H9 (cell line): Measurements from ENCODE around the gene CHST8. TPM values are rescaled to one million over a fixed set of nuclear protein-coding genes. Genes with fewer than 3 reads are reported as not detected.

ENCODE experiments used
- DNase-seq: peaks from one replicate; pipeline ENCODE4 v3.0.0-alpha.2; 2017
- H2AFZ ChIP-seq: one replicate; pipeline ENCODE4 v1.6.1; 2013; ENCODE audit warnings: mild to moderate bottlenecking, low read length, control low read depth, moderate library complexity
- H2AK5ac ChIP-seq: 2 replicates; pipeline ENCODE4 v1.6.1; 2013; ENCODE audit warnings: low read length, control low read depth, mixed read lengths; ENCODE audit not compliant: insufficient read length
- H2BK120ac ChIP-seq: one replicate; pipeline ENCODE4 v1.6.1; 2013; ENCODE audit warnings: low read depth, mild to moderate bottlenecking, low read length, control low read depth, inconsistent platforms; ENCODE audit not compliant: poor library complexity, severe bottlenecking
- H2BK12ac ChIP-seq: 2 replicates; pipeline ENCODE4 v1.6.1; 2013; ENCODE audit warnings: low read length, control low read depth, mixed read lengths, low read depth; ENCODE audit not compliant: insufficient read length
- H2BK15ac ChIP-seq: 2 replicates; pipeline ENCODE4 v1.6.1; 2013; ENCODE audit warnings: low read depth, low read length, control low read depth
- H2BK20ac ChIP-seq: one replicate; pipeline ENCODE4 v1.6.1; 2013; ENCODE audit warnings: low read depth, mild to moderate bottlenecking, low read length, control low read depth, inconsistent platforms; ENCODE audit not compliant: poor library complexity, severe bottlenecking
- H2BK5ac ChIP-seq: 2 replicates; pipeline ENCODE4 v1.6.1; 2013; ENCODE audit warnings: low read length, control low read depth, mixed read lengths; ENCODE audit not compliant: insufficient read length
- H3K14ac ChIP-seq: 2 replicates; pipeline ENCODE4 v1.6.1; 2013; ENCODE audit warnings: low read length, control low read depth; ENCODE audit not compliant: insufficient read depth
- H3K18ac ChIP-seq: 2 replicates; pipeline ENCODE4 v1.6.1; 2013; ENCODE audit warnings: low read depth, mild to moderate bottlenecking, mixed read lengths, low read length, control low read depth; ENCODE audit not compliant: insufficient read length
- H3K23ac ChIP-seq: 2 replicates; pipeline ENCODE4 v1.6.1; 2013; ENCODE audit warnings: low read length, control low read depth, mixed read lengths, low read depth; ENCODE audit not compliant: insufficient read length
- H3K23me2 ChIP-seq: 2 replicates; pipeline ENCODE4 v1.6.1; 2013; ENCODE audit warnings: low read depth, mild to moderate bottlenecking, mixed read lengths, low read length, control low read depth; ENCODE audit not compliant: insufficient read length, poor library complexity, severe bottlenecking
- H3K27ac ChIP-seq: 2 replicates; pipeline ENCODE4 v1.5.1; 2013; ENCODE audit warnings: low read length, control low read depth, mixed read lengths, low read depth; ENCODE audit not compliant: insufficient read length
- H3K27me3 ChIP-seq: 2 replicates; pipeline ENCODE4 v1.6.1; 2013; ENCODE audit warnings: low read length, control low read depth, inconsistent platforms; ENCODE audit not compliant: insufficient read depth
- H3K4ac ChIP-seq: 2 replicates; pipeline ENCODE4 v1.6.1; 2013; ENCODE audit warnings: low read depth, mild to moderate bottlenecking, control low read depth, inconsistent platforms, low read length, moderate library complexity
- H3K4me1 ChIP-seq: 2 replicates; pipeline ENCODE4 v1.6.1; 2013; ENCODE audit warnings: low read length, control low read depth, inconsistent platforms; ENCODE audit not compliant: insufficient read depth
- H3K4me2 ChIP-seq: 2 replicates; pipeline ENCODE4 v1.6.1; 2013; ENCODE audit warnings: low read length, control low read depth, mixed read lengths; ENCODE audit not compliant: insufficient read length, insufficient read depth
- H3K56ac ChIP-seq: 2 replicates; pipeline ENCODE4 v1.6.1; 2013; ENCODE audit warnings: low read depth, mild to moderate bottlenecking, mixed read lengths, low read length, control low read depth; ENCODE audit not compliant: insufficient read length
- H3K79me1 ChIP-seq: 2 replicates; pipeline ENCODE4 v1.6.1; 2013; ENCODE audit warnings: low read depth, mild to moderate bottlenecking, moderate library complexity, low read length, control low read depth, inconsistent platforms; ENCODE audit not compliant: insufficient read depth, poor library complexity, severe bottlenecking
- H3K79me2 ChIP-seq: 2 replicates; pipeline ENCODE4 v1.6.1; 2013; ENCODE audit warnings: low read length, control low read depth, inconsistent platforms; ENCODE audit not compliant: insufficient read depth
- H3K9ac ChIP-seq: 2 replicates; pipeline ENCODE4 v1.6.1; 2013; ENCODE audit warnings: low read length, control low read depth, mixed read lengths; ENCODE audit not compliant: insufficient read length; ENCODE audit errors: extremely low read depth
- H3K9me3 ChIP-seq: one replicate; pipeline ENCODE4 v1.6.1; 2013; ENCODE audit warnings: low read depth, low read length, inconsistent platforms; ENCODE audit not compliant: control insufficient read depth
- H3T11ph ChIP-seq: one replicate; pipeline ENCODE4 v1.6.1; 2013; ENCODE audit warnings: mild to moderate bottlenecking, low read length, control low read depth, inconsistent platforms
- H4K20me1 ChIP-seq: one replicate; pipeline ENCODE4 v1.6.1; 2013; ENCODE audit not compliant: control insufficient read depth, insufficient read length, insufficient read depth
- H4K5ac ChIP-seq: 2 replicates; pipeline ENCODE4 v1.6.1; 2013; ENCODE audit warnings: low read depth, mild to moderate bottlenecking, mixed read lengths, low read length, control low read depth; ENCODE audit not compliant: insufficient read length
- H4K8ac ChIP-seq: replicated peaks from 2 replicates; pipeline ENCODE4 v1.6.1; 2013; ENCODE audit warnings: low read length, control low read depth, mixed read lengths, low read depth; ENCODE audit not compliant: insufficient read length
- H4K91ac ChIP-seq: 2 replicates; pipeline ENCODE4 v1.6.1; 2013; ENCODE audit warnings: low read depth, mild to moderate bottlenecking, moderate library complexity, mixed read lengths, low read length, control low read depth; ENCODE audit not compliant: insufficient read length
- H3K27ac Mint-ChIP-seq, 3 experiments: 2 replicates in 2 of 3; 3 replicates in 1 of 3; pipeline ENCODE4 v1.8.0; 2020 to 2021; ENCODE audit warnings: mixed read lengths in 3 of 3, mild to moderate bottlenecking in 1 of 3, moderate library complexity in 1 of 3
- H3K27me3 Mint-ChIP-seq: 2 replicates; pipeline ENCODE4 v1.8.0; 2021; ENCODE audit warnings: low read depth, mild to moderate bottlenecking, moderate library complexity, mixed read lengths
- H3K36me3 Mint-ChIP-seq, 3 experiments: 2 replicates in 2 of 3; 3 replicates in 1 of 3; pipeline ENCODE4 v1.8.0; 2020 to 2021; ENCODE audit warnings: low read depth in 3 of 3, mixed read lengths in 3 of 3; ENCODE audit not compliant: insufficient read depth in 1 of 3
- H3K4me1 Mint-ChIP-seq, 2 experiments: 2 replicates each; pipeline ENCODE4 v1.8.0; 2020; ENCODE audit warnings: mixed read lengths in 2 of 2
- H3K4me3 Mint-ChIP-seq, 2 experiments: 2 replicates in 1 of 2; 3 replicates in 1 of 2; pipeline ENCODE4 v1.8.0; 2020 to 2021; ENCODE audit warnings: mild to moderate bottlenecking in 2 of 2, mixed read lengths in 2 of 2, moderate library complexity in 1 of 2
- H3K9me3 Mint-ChIP-seq, 2 experiments: 2 replicates in 1 of 2; 3 replicates in 1 of 2; pipeline ENCODE4 v1.8.0; 2020; ENCODE audit warnings: mild to moderate bottlenecking in 2 of 2, mixed read lengths in 2 of 2, moderate library complexity in 1 of 2
- WGBS: extraction: QIAGEN DNeasy Blood & Tissue Kit; methylation state at CpG from one replicate; pipeline ENCODE4 v1.1.7; 2013; ENCODE audit warnings: missing lambda C conversion rate, low lambda C conversion rate, mixed read lengths; ENCODE audit not compliant: insufficient read length; ENCODE audit errors: extremely low coverage; 5-methylcytosine and 5-hydroxymethylcytosine counted together
- total RNA-seq: library from RNA; stranded (reverse); gene quantifications from 2 replicates; pipeline ENCODE4 v1.2.1, GENCODE V29; 2021
- TF ChIP-seq, protein P1 (sequence below): fragments of 200-600 bp; sonication (generic); conservative IDR thresholded peaks from 3 replicates; pipeline ENCODE4 v1.8.0; 2021; ENCODE audit warnings: antibody characterized with exemption, mild to moderate bottlenecking

The CHST8 gene
- total RNA-seq, 1 experiment from 2014 or later = 5.1 TPM

DNA sequence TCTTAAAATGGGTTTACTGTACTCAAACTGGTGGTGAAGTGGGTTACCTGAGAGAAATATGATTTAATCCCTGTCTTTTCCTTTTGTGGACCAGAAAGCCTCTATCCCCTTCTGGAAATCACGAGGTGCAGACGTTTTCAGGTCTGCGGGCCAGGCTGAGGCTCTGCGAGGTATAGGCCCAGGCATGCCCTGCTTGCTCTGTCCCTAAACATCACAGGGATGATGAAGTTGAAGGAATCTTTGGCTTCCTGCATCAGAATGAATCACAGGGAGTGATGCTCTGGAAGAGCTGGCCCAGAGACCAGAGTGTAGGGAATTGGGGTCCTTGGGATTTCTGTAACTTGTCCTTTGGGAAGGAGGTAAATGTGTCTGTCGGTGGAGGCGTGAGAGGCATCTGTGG is 18.4 kb upstream of the CHST8 start:
- H2AFZ ChIP-seq = peak overlapping the region; percentile 75
- Mint-ChIP-seq H3K36me3 (peaks cover 1 to 10% (median 6%) of the 10 kb centered on the region in 3 experiments; a peak in 6 of 7 replicates), H3K9me3 (peaks cover 21 to 22% of the 10 kb centered on the region in 2 experiments), H3K27me3 (peaks cover 13% of the 10 kb centered on the region), H3K27ac (peak overlapping the region in 1 of 3 experiments; percentile 71; a peak in 3 of 7 replicates), H3K4me3 (no peak overlapping the region), H3K4me1 (peaks cover 14 to 23% of the 10 kb centered on the region in 2 experiments)
- no peak overlapping the region for H3K27ac ChIP-seq
- no peak overlapping the region for H4K91ac ChIP-seq
- no peak overlapping the region for H4K8ac ChIP-seq
- H4K5ac ChIP-seq = no peak overlapping the region
- no peak overlapping the region for H2BK20ac ChIP-seq
- no peak overlapping the region for H2BK12ac ChIP-seq
- TF ChIP-seq, protein P1, sequence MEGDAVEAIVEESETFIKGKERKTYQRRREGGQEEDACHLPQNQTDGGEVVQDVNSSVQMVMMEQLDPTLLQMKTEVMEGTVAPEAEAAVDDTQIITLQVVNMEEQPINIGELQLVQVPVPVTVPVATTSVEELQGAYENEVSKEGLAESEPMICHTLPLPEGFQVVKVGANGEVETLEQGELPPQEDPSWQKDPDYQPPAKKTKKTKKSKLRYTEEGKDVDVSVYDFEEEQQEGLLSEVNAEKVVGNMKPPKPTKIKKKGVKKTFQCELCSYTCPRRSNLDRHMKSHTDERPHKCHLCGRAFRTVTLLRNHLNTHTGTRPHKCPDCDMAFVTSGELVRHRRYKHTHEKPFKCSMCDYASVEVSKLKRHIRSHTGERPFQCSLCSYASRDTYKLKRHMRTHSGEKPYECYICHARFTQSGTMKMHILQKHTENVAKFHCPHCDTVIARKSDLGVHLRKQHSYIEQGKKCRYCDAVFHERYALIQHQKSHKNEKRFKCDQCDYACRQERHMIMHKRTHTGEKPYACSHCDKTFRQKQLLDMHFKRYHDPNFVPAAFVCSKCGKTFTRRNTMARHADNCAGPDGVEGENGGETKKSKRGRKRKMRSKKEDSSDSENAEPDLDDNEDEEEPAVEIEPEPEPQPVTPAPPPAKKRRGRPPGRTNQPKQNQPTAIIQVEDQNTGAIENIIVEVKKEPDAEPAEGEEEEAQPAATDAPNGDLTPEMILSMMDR = no peak
- H3K4me2 ChIP-seq = no peak overlapping the region
- H3K79me1 ChIP-seq = no peaks in the 10 kb centered on the region
- H3K23me2 ChIP-seq = no peaks in the 10 kb centered on the region
- no peaks in the 10 kb centered on the region for H4K20me1 ChIP-seq
- H3K23ac ChIP-seq = no peak overlapping the region
- H3K14ac ChIP-seq = no peak overlapping the region
- H2AK5ac ChIP-seq = no peak overlapping the region
- no peak overlapping the region for H3K56ac ChIP-seq
- H2BK5ac ChIP-seq = no peak overlapping the region
- peaks cover 5% of the 10 kb centered on the region for H3K9me3 ChIP-seq
- H3K79me2 ChIP-seq = no peaks in the 10 kb centered on the region
- no peak overlapping the region for H3K18ac ChIP-seq
- WGBS = no CpG with 5 or more reads among the region's 6 CpGs
- H3T11ph ChIP-seq = no peak overlapping the region
- H2BK120ac ChIP-seq = no peak overlapping the region
- H3K4me1 ChIP-seq = peaks cover 7% of the 10 kb centered on the region; the same call in 1 of the 2 replicates
- no peak overlapping the region for H3K9ac ChIP-seq
- no peak overlapping the region for H3K4ac ChIP-seq
- no peaks in the 10 kb centered on the region for H3K27me3 ChIP-seq
- no peak for DNase-seq
- H2BK15ac ChIP-seq = no peak overlapping the region
